Panc1 (cell line): Measurements from ENCODE around the gene SIK2. TPM values are rescaled to one million over a fixed set of nuclear protein-coding genes. Genes with fewer than 3 reads are reported as not detected.

Experiments used
- ATAC-seq: fragments of 200-7000 bp; cut with Tn5 transposase; 2 replicates; pipeline ENCODE4 v1.9.1; 2020; ENCODE audit warnings: mild to moderate bottlenecking, moderate library complexity
- BruUV-seq: library from RNA; stranded (reverse); fragments of 400-500 nt; replicated peaks from 2 replicates; lab custom pipeline; 2021; lab: Mats Ljungman, UMichigan
- CTCF ChIA-PET: fragments of 300-600 bp; sonication (Branson Sonifier 250); formaldehyde crosslinking; loops from one replicate; lab custom pipeline; 2022; ENCODE audit warnings: antibody characterized with exemption; lab: Charles Lee
- POLR2A ChIA-PET: fragments of 300-600 bp; sonication (Branson Sonifier 250); formaldehyde crosslinking; loops from one replicate; lab custom pipeline; 2022; ENCODE audit warnings: antibody characterized with exemption; lab: Charles Lee
- DNase-seq: peaks from one replicate; pipeline ENCODE4 v3.0.0-alpha.2; 2010; ENCODE audit warnings: low read depth, low spot score
- H3K27ac ChIP-seq: 2 replicates; pipeline ENCODE4 v1.5.1; 2011; ENCODE audit warnings: mild to moderate bottlenecking, low read length, inconsistent platforms
- H3K27me3 ChIP-seq: fragments of 200-500 bp; sonication (Bioruptor generic); 2 replicates; pipeline ENCODE4 v1.6.0; 2014; ENCODE audit warnings: low read length, inconsistent platforms; ENCODE audit not compliant: control insufficient read depth, insufficient read depth
- H3K36me3 ChIP-seq: fragments of 200-500 bp; sonication (Bioruptor generic); 2 replicates; pipeline ENCODE4 v1.5.1; 2014; ENCODE audit warnings: inconsistent platforms, mild to moderate bottlenecking, low read length, moderate library complexity; ENCODE audit not compliant: control insufficient read depth, insufficient read depth
- H3K4me1 ChIP-seq: 2 replicates; pipeline ENCODE4 v1.5.1; 2011; ENCODE audit warnings: inconsistent platforms, mild to moderate bottlenecking, low read length, moderate library complexity; ENCODE audit not compliant: control insufficient read depth, insufficient read depth
- H3K4me3 ChIP-seq, 2 experiments: 2 replicates each; pipeline ENCODE4 v1.5.1; 2011 to 2012; ENCODE audit warnings: low read depth in 2 of 2, low read length in 2 of 2, mild to moderate bottlenecking in 2 of 2, inconsistent platforms in 1 of 2, moderate library complexity in 1 of 2
- H3K9me3 ChIP-seq: fragments of 200-500 bp; sonication (Bioruptor generic); 2 replicates; pipeline ENCODE4 v1.5.1; 2014; ENCODE audit warnings: low read depth, mild to moderate bottlenecking, inconsistent platforms, low read length, moderate library complexity; ENCODE audit not compliant: control insufficient read depth, insufficient read depth
- POLR2AphosphoS5 ChIP-seq: IDR thresholded peaks from 2 replicates; pipeline ENCODE4 v1.6.1; 2012; ENCODE audit warnings: mild to moderate bottlenecking, low read depth, low read length, moderate library complexity
- SIN3A ChIP-seq: IDR thresholded peaks from 2 replicates; pipeline ENCODE4 v1.6.1; 2012; ENCODE audit warnings: low read depth, mild to moderate bottlenecking, low read length, moderate library complexity, borderline replicate concordance; ENCODE audit not compliant: insufficient read depth
- TCF7L2 ChIP-seq: IDR thresholded peaks from 2 replicates; pipeline ENCODE4 v1.6.1; 2011; ENCODE audit warnings: mild to moderate bottlenecking, low read depth, low read length, inconsistent platforms
- in situ Hi-C: cut with HindIII; loops from 2 replicates; pipeline ENCODE4 v1.10.0; 2016; ENCODE audit warnings: low sequenced_read_pairs, low pct_unique_long_range_greater_than_20kb
- intact Hi-C: fragments of 100-400 bp; cut with micrococcal nuclease; formaldehyde crosslinking; loops from one replicate; pipeline ENCODE4 v1.10.0; 2022; ENCODE audit not compliant: unreplicated experiment
- total RNA-seq: library from RNA; stranded (reverse); gene quantifications from one replicate; pipeline ENCODE4 v1.2.1, GENCODE V29; 2021; ENCODE audit not compliant: unreplicated experiment
- TF ChIP-seq, protein P1 (sequence below), 2 experiments: IDR thresholded peaks; 2 replicates each; pipeline ENCODE4 v1.6.1; 2011 to 2012; ENCODE audit warnings: low read depth in 2 of 2, control low read depth in 1 of 2, low read length in 1 of 2, mild to moderate bottlenecking in 1 of 2, moderate library complexity in 1 of 2; ENCODE audit not compliant: insufficient read depth in 1 of 2
- TF ChIP-seq, protein P2 (sequence below): fragments of 450-650 bp; IDR thresholded peaks from 2 replicates; pipeline ENCODE4 v1.5.1; 2017; ENCODE audit warnings: mild to moderate bottlenecking

Gene SIK2
- total RNA-seq, 1 experiment from 2014 or later = 17.0 TPM

DNA sequence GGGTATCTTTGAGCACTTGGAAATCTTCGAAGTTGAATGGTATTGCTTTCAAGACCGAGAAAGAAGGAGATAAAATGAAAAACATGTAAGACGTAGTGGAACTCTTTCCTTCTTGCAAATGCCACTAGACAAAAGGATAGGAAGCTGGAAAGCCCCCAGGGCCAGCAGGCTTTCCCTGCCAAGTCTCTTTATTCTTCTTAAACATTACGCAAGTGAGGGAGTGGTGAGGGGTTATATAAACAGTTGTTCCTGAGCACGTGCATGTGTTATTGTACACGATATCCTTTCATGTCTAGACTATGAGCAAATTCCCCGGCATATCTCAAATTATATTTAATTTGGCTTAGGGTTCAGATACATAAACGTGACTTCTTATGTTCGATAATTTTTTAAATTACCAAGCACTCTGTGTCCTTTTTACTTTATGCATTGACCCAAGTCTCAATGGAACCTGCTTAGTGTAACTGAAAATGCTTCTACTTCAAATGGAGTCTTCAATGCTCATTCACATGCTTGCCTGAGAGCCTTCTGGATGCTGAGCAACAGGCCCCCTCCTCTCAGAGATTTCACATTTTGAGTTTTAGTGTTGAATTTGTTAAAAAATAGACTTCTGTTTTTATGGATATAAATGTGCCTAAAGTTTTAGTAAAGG is 104.9 kb downstream of the SIK2 start:
- ATAC-seq = no peak
- Histone ChIP-seq H3K27me3 (no peaks in the 10 kb centered on the region), H3K27ac (no peak overlapping the region), H3K36me3 (peaks cover 3% of the 10 kb centered on the region; the same call in 1 of the 2 replicates), H3K4me3 (no peak overlapping the region), H3K9me3 (no peaks in the 10 kb centered on the region), H3K4me1 (no peaks in the 10 kb centered on the region)
- DNase-seq = no peak
- ChIA-PET POLR2A (no interaction called here), CTCF (no interaction called here)
- intact Hi-C loops (no loop called here), in situ Hi-C loops (no loop called here)
- no TSS peak for BruUV-seq
- TF ChIP-seq, protein P1, sequence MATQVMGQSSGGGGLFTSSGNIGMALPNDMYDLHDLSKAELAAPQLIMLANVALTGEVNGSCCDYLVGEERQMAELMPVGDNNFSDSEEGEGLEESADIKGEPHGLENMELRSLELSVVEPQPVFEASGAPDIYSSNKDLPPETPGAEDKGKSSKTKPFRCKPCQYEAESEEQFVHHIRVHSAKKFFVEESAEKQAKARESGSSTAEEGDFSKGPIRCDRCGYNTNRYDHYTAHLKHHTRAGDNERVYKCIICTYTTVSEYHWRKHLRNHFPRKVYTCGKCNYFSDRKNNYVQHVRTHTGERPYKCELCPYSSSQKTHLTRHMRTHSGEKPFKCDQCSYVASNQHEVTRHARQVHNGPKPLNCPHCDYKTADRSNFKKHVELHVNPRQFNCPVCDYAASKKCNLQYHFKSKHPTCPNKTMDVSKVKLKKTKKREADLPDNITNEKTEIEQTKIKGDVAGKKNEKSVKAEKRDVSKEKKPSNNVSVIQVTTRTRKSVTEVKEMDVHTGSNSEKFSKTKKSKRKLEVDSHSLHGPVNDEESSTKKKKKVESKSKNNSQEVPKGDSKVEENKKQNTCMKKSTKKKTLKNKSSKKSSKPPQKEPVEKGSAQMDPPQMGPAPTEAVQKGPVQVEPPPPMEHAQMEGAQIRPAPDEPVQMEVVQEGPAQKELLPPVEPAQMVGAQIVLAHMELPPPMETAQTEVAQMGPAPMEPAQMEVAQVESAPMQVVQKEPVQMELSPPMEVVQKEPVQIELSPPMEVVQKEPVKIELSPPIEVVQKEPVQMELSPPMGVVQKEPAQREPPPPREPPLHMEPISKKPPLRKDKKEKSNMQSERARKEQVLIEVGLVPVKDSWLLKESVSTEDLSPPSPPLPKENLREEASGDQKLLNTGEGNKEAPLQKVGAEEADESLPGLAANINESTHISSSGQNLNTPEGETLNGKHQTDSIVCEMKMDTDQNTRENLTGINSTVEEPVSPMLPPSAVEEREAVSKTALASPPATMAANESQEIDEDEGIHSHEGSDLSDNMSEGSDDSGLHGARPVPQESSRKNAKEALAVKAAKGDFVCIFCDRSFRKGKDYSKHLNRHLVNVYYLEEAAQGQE (IDR thresholded peaks at IDR 0.05; ENCODE audit: insufficient read depth in 1 of 2, low read depth in 2 of 2, low read length in 1 of 2) = no peak
- no peak for TF ChIP-seq TCF7L2
- no peak for TF ChIP-seq SIN3A
- TF ChIP-seq, protein P2, sequence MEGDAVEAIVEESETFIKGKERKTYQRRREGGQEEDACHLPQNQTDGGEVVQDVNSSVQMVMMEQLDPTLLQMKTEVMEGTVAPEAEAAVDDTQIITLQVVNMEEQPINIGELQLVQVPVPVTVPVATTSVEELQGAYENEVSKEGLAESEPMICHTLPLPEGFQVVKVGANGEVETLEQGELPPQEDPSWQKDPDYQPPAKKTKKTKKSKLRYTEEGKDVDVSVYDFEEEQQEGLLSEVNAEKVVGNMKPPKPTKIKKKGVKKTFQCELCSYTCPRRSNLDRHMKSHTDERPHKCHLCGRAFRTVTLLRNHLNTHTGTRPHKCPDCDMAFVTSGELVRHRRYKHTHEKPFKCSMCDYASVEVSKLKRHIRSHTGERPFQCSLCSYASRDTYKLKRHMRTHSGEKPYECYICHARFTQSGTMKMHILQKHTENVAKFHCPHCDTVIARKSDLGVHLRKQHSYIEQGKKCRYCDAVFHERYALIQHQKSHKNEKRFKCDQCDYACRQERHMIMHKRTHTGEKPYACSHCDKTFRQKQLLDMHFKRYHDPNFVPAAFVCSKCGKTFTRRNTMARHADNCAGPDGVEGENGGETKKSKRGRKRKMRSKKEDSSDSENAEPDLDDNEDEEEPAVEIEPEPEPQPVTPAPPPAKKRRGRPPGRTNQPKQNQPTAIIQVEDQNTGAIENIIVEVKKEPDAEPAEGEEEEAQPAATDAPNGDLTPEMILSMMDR = no peak
- no peak for TF ChIP-seq POLR2AphosphoS5

DNA sequence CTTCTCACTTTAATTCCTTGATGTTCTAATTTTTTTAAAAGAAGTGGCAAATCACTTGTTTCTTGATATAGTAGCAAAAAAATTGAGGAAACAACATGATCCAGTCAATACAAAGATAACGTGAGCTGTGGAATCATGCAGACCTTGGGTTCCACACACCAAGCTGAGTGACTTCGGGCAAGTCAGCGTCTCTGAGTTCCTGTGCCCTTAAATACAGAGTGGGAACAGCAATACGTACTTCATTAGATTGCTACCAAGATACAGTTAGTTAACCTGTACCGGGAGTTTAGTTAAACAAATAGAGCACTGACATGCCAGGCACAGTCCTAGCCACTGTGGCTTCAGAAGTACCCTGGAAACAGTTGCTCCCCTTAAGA is 105.4 kb downstream of the SIK2 start:
- Histone ChIP-seq H3K4me3 (no peak overlapping the region), H3K27ac (no peak overlapping the region), H3K4me1 (no peaks in the 10 kb centered on the region), H3K36me3 (peaks cover 3% of the 10 kb centered on the region; the same call in 1 of the 2 replicates), H3K27me3 (no peaks in the 10 kb centered on the region), H3K9me3 (no peaks in the 10 kb centered on the region)
- BruUV-seq = no TSS peak
- POLR2A ChIA-PET = no interaction called here
- ATAC-seq (no peak; the same call in 1 of the 2 replicates), DNase-seq (no peak)
- TF ChIP-seq, protein P1 (IDR thresholded peaks at IDR 0.05; ENCODE audit: insufficient read depth in 1 of 2, low read depth in 2 of 2, low read length in 1 of 2) = no peak
- no peak for TF ChIP-seq TCF7L2
- TF ChIP-seq, protein P2 = no peak
- in situ Hi-C loops (no loop called here), intact Hi-C loops (no loop called here)
- CTCF ChIA-PET = no interaction called here
